Measurements from ENCODE around the gene AOPEP. TPM values are rescaled to one million over a fixed set of nuclear protein-coding genes. Genes with fewer than 3 reads are reported as not detected.
A peak's percentile ranks its signal among the peaks of the same experiment; 100 is the strongest.
"Not testable (repeated sequence)": the region's sequence is repeated elsewhere in the genome, so short reads cannot be mapped to it uniquely, and the experiment has no call there.

AOPEP gene
- total RNA-seq, 6 experiments from 2014 or later, result 36.6 to 110 (median 63.3) TPM

DNA sequence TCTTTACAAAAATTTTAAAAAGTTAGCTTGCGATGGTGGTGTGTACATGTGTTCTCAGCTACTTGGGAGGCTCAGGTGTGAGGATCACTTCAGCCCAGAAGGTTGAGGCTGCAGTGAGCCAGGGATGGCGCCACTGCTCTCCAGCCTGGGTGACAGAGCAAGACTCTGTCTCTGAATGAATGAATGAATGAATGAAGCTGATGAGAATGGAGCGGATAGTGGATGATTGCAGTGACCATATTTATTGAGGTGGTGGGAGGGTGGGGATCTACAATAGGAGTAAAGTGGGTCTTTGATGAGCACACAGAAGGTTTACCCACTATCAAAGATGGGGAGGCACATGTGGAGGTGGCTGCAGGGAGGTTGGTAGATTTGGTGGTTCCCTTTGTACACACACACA lies 120.2 kb downstream of the AOPEP start:
- Histone ChIP-seq H3K36me3 (no peaks in the 10 kb centered on the region), H3K4me1 (no peaks in the 10 kb centered on the region), H3K4me3 (no peak overlapping the region), H3K9me3 (no peaks in the 10 kb centered on the region), H3K27me3 (no peaks in the 10 kb centered on the region), H3K27ac (no peak overlapping the region)
- WGBS (ENCODE audit: insufficient coverage, low coverage, low lambda C conversion rate, missing lambda C conversion rate), result 100% methylated on average over 3 of the region's 3 CpGs
- ATAC-seq (no peak), DNase-seq (no peak)
- TF ChIP-seq, protein P1, sequence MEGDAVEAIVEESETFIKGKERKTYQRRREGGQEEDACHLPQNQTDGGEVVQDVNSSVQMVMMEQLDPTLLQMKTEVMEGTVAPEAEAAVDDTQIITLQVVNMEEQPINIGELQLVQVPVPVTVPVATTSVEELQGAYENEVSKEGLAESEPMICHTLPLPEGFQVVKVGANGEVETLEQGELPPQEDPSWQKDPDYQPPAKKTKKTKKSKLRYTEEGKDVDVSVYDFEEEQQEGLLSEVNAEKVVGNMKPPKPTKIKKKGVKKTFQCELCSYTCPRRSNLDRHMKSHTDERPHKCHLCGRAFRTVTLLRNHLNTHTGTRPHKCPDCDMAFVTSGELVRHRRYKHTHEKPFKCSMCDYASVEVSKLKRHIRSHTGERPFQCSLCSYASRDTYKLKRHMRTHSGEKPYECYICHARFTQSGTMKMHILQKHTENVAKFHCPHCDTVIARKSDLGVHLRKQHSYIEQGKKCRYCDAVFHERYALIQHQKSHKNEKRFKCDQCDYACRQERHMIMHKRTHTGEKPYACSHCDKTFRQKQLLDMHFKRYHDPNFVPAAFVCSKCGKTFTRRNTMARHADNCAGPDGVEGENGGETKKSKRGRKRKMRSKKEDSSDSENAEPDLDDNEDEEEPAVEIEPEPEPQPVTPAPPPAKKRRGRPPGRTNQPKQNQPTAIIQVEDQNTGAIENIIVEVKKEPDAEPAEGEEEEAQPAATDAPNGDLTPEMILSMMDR (IDR thresholded peaks at IDR 0.05), result no peak
- no peak for TF ChIP-seq POLR2A (IDR thresholded peaks at IDR 0.05)
- intact Hi-C loops (cut with DNase I), result no loop called here

DNA sequence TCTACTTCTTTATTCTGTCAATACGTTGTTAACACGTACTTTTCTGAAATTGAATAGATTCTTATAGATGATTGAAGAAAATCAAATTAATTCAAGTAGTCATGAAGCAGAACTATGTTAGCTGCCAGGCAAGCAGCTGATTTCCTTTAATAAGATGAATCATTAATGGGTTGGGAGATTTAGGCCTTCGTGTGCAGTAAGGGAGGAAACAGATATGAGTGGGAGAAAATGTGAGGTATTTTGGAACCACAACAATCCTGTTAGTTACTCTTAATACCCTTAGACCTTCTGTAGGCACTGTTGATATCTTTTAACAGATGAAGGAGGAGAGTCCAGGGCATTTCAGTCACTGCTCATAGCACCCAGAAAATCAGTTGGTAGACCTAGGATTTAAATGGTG lies 121.0 kb downstream of the AOPEP start:
- no peak overlapping the region for H3K4me3 ChIP-seq
- no peaks in the 10 kb centered on the region for H3K36me3 ChIP-seq
- TF ChIP-seq, protein P1 (IDR thresholded peaks at IDR 0.05), result no peak
- no peak for TF ChIP-seq POLR2A (IDR thresholded peaks at IDR 0.05)
- H3K27me3 ChIP-seq, result no peaks in the 10 kb centered on the region
- DNase-seq, result no peak
- no peak overlapping the region for H3K27ac ChIP-seq
- intact Hi-C loops (cut with DNase I), result no loop called here
- peak in 2 of 4 donors; percentile 25 to 79 for ATAC-seq
- no peaks in the 10 kb centered on the region for H3K9me3 ChIP-seq
- WGBS (ENCODE audit: insufficient coverage, low coverage, low lambda C conversion rate, missing lambda C conversion rate), result 58% methylated on average over 2 of the region's 3 CpGs
- H3K4me1 ChIP-seq, result no peaks in the 10 kb centered on the region

DNA sequence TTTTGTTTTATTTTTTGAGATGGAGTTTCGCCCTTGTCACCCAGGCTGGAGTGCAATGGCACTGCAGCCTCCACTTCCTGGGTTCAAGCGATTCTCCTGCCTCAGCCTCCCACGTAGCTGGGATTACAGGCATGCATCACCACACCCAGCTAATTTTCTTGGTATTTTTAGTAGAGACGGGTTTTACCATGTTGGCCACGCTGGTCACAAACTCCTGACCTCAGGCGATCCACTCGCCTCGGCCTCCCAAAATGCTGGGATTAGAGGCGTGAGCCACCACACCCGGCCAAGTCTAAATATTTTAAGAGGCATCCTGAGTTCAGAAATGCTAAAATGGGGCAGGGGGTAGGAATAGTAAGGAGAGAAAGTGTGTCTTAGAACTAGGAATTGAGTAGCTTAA lies 122.3 kb downstream of the AOPEP start:
- 98% methylated on average over 10 of the region's 10 CpGs for WGBS (ENCODE audit: insufficient coverage, low coverage, low lambda C conversion rate, missing lambda C conversion rate)
- DNase-seq; intact Hi-C loops (cut with DNase I): not testable (repeated sequence)

DNA sequence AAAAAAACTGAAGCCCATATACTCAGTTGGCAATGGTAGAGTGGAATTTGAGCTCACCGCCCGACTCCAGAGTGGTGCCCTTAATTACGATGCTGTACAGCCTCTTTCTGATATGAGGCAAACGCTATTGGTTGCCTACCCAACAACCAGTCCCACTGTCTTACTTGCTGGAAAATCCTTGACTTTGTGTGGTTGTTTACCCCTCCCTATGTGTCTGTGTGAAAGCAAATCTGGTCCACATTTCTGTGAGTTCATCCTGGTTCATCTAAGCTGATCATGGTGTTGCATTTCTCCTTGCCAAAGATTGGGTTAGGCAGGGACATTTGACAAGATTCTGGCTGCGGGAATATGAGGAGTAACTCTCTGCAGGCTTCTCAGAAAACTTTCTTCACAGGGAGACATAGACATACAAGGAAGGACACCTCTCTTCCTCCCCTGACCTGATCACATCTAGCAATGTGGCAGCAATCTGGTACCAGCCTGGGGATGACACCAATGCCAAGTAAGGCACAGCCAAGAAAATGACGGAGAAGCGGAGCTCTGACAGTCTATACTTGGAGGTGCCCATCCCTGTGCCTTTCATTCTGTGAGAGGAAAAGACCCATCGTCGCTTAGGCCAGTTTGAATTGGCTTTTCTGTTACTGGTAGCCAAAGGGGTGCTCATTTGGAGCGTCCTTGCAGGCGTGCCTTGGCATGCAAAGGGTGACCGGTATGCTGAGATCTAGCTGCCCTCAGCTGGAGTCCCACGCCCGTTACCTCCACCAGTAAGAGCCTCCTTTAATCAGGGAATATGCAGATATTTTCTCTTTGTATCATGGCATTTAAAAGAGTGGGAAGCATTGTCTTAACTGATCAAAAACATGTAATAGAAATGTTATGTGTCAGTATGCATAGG lies 124.3 kb downstream of the AOPEP start:
- Histone ChIP-seq H3K36me3 (no peaks in the 10 kb centered on the region), H3K27ac (no peak overlapping the region), H3K9me3 (no peaks in the 10 kb centered on the region), H3K4me1 (peaks cover 0 to 12% (median 0%) of the 10 kb centered on the region in 4 donors), H3K27me3 (no peaks in the 10 kb centered on the region), H3K4me3 (no peak overlapping the region)
- intact Hi-C loops (cut with DNase I), result no loop called here
- TF ChIP-seq, protein P1 (IDR thresholded peaks at IDR 0.05), result no peak
- no peak for TF ChIP-seq POLR2A (IDR thresholded peaks at IDR 0.05)
- DNase-seq (no peak), ATAC-seq (no peak)
- WGBS (ENCODE audit: insufficient coverage, low coverage, low lambda C conversion rate, missing lambda C conversion rate), result 96% methylated on average over 7 of the region's 14 CpGs

More for the DNA sequence above, 122.3 kb downstream of the AOPEP start:
- H3K9me3 ChIP-seq, H3K36me3 ChIP-seq, H3K4me3 ChIP-seq, H3K27me3 ChIP-seq, H3K27ac ChIP-seq, ATAC-seq, H3K4me1 ChIP-seq: not testable (repeated sequence)

DNA sequence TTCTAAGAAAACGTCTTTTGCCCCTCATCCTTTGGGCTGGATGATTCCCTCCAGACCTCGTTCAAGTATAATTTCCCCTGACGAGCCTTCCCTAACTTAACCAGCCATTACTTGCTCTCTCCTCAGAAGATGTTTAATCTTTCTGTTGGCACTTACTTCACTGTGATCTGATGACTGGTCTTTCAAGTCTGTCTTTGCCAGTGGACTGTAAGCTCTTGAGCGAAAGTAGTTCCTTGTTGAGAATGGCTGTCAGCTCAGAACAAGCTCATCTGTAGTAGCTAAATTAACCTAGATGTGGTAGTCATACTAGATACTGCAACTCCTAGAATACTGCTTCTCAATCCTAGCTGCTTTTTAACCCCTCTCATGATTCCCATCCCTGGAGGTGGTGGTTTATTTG lies 125.0 kb downstream of the AOPEP start:
- no peak for DNase-seq
- 93% methylated on average over 4 of the region's 4 CpGs for WGBS (ENCODE audit: insufficient coverage, low coverage, low lambda C conversion rate, missing lambda C conversion rate)
- no peak for ATAC-seq
- Histone ChIP-seq H3K9me3 (no peaks in the 10 kb centered on the region), H3K4me3 (no peak overlapping the region), H3K36me3 (no peaks in the 10 kb centered on the region), H3K27me3 (no peaks in the 10 kb centered on the region), H3K4me1 (peaks cover 0 to 12% (median 0%) of the 10 kb centered on the region in 4 donors), H3K27ac (no peak overlapping the region)
- no peak for TF ChIP-seq POLR2A (IDR thresholded peaks at IDR 0.05)
- TF ChIP-seq, protein P1 (IDR thresholded peaks at IDR 0.05), result no peak
- intact Hi-C loops (cut with DNase I), result no loop called here
